ENCODE data around the gene APOBEC3A. TPM values are rescaled to one million over a fixed set of nuclear protein-coding genes. Genes with fewer than 3 reads are reported as not detected.

Gene APOBEC3A
- total and polyA plus RNA-seq, 2 of the 13 experiments (the other 11 are each of a cell fraction or from before 2014, with no cell fraction given) = not detected

- TF ChIP-seq ZSCAN25 (CRISPR knock-in tag; IDR thresholded peaks at IDR 0.05) = no peak
- TF ChIP-seq SOX6 (IDR thresholded peaks at IDR 0.05) = no peak
- no peak for TF ChIP-seq SOX6 (CRISPR knock-in tag; IDR thresholded peaks at IDR 0.05)
- no peak for TF ChIP-seq ZNF253 (CRISPR knock-in tag; IDR thresholded peaks at IDR 0.05; ENCODE audit: borderline replicate concordance)
- TF ChIP-seq HIC2 (CRISPR knock-in tag; IDR thresholded peaks at IDR 0.05; ENCODE audit: low read depth) = no peak
- TF ChIP-seq MXI1 (IDR thresholded peaks at IDR 0.05; ENCODE audit: borderline replicate concordance, low read depth, low read length) = 0 out of 3 replicates have a peak, but pooled peaks have one; percentile 21
- peak in 1 of 2 experiments; percentile 71; a peak in 2 of 4 replicates for TF ChIP-seq HMGXB4 (CRISPR knock-in tag; IDR thresholded peaks at IDR 0.05; ENCODE audit: borderline replicate concordance in 1 of 2, low read depth in 1 of 2)
- no peak for TF ChIP-seq CEBPB (IDR thresholded peaks at IDR 0.05; ENCODE audit: borderline replicate concordance, low read depth, low read length)
- 0 out of 2 replicates have a peak, but pooled peaks have one; percentile 35 for TF ChIP-seq ZNF343 (CRISPR knock-in tag; IDR thresholded peaks at IDR 0.05)
- TF ChIP-seq CHD2 (IDR thresholded peaks at IDR 0.05; ENCODE audit: low read depth, low read length) = no peak
These were observed 24.9 kb downstream of the APOBEC3A start, which contains the start of gene APOBEC3B (continued) for GRCh38 chr22:38981992-38982927.
